Measurements from ENCODE around the gene PLXNB2. TPM values are rescaled to one million over a fixed set of nuclear protein-coding genes. Genes with fewer than 3 reads are reported as not detected.

Gene PLXNB2
- total and polyA plus RNA-seq, 2 of the 4 experiments (the other 2 are of a cell fraction) = 73.1 to 202 TPM

GRCh38 chr22:50338860-50339462 is 31.5 kb upstream of the PLXNB2 start:
- no TSS peak for BruUV-seq (replicated peaks)
- no peak for DNase-seq
- POLR2A ChIA-PET (ENCODE audit: unreplicated experiment) = no interaction called here
- H3K27ac ChIP-seq (ENCODE audit: insufficient read depth, low read length) = no peak overlapping the region
- no peak overlapping the region for H3K18ac ChIP-seq (ENCODE audit: low read depth, low read length)
- CTCF ChIA-PET = no interaction called here
- H3K56ac ChIP-seq (ENCODE audit: extremely low read depth, insufficient read depth, low read length) = no peak overlapping the region
- H3K4me3 ChIP-seq (ENCODE audit: insufficient read depth, low read depth, low read length) = no peak overlapping the region
- no peak for TF ChIP-seq RAD21 (IDR thresholded peaks at IDR 0.05; ENCODE audit: low read length)
- no peak for TF ChIP-seq SMC3 (IDR thresholded peaks at IDR 0.05; ENCODE audit: low read depth, low read length)
- no peak for TF ChIP-seq BHLHE40 (IDR thresholded peaks at IDR 0.05; ENCODE audit: low read depth, low read length)
- no peak for TF ChIP-seq POLR2A (IDR thresholded peaks at IDR 0.05; ENCODE audit: low read depth, low read length)
- no peak for TF ChIP-seq CEBPB (IDR thresholded peaks at IDR 0.05; ENCODE audit: low read depth, low read length)
- TF ChIP-seq MXI1 (IDR thresholded peaks at IDR 0.05; ENCODE audit: borderline replicate concordance, low read depth, low read length) = no peak
- TF ChIP-seq RFX5 (IDR thresholded peaks at IDR 0.05; ENCODE audit: low read depth, low read length) = no peak
- no peak for TF ChIP-seq MAFK (IDR thresholded peaks at IDR 0.05; ENCODE audit: low read depth, low read length)
- TF ChIP-seq FOS (IDR thresholded peaks at IDR 0.05; ENCODE audit: low read depth, low read length) = no peak
- TF ChIP-seq CTCF (conservative IDR thresholded peaks at IDR 0.05; ENCODE audit: low read depth, low read length) = no peak
- no peak for TF ChIP-seq RCOR1 (IDR thresholded peaks at IDR 0.05; ENCODE audit: insufficient replicate concordance, low read length)
- no peak for TF ChIP-seq USF2 (IDR thresholded peaks at IDR 0.05; ENCODE audit: low read depth, low read length)
- no peak for TF ChIP-seq NFE2L2 (IDR thresholded peaks at IDR 0.05; ENCODE audit: low read depth, low read length)
- no peak for TF ChIP-seq ELK1 (IDR thresholded peaks at IDR 0.05; ENCODE audit: borderline replicate concordance, low read depth, low read length)
- 100% methylated on average over 2 to 4 of the region's 4 CpGs for WGBS, 2 experiments (ENCODE audit: extremely low coverage in 2 of 2, insufficient read length in 1 of 2)
- H3K9ac ChIP-seq (ENCODE audit: low read depth, low read length) = no peak overlapping the region
- H3K4me2 ChIP-seq (ENCODE audit: low read depth, low read length) = no peak overlapping the region
- H4K8ac ChIP-seq (ENCODE audit: low read depth in 2 of 2, low read length in 2 of 2) = no peak overlapping the region
- intact Hi-C loops (cut with micrococcal nuclease) (no loop called here), in situ Hi-C loops (cut with MboI; ENCODE audit: low sequenced_read_pairs) (no loop called here), dilution Hi-C loops (cut with HindIII; ENCODE audit: low sequenced_read_pairs, unreplicated experiment) (no loop called here)
- peaks cover 14 to 37% of the 10 kb centered on the region in 2 experiments for H3K79me1 ChIP-seq (ENCODE audit: low read depth in 1 of 2, low read length in 2 of 2)
- H3K9me1 ChIP-seq (ENCODE audit: insufficient read depth, low read length) = peaks cover 34% of the 10 kb centered on the region
- H2AFZ ChIP-seq (replicated peaks; ENCODE audit: low read length, poor library complexity) = peak overlapping the region; percentile 43
- peak overlapping the region; percentile 94 for H2BK5ac ChIP-seq (ENCODE audit: low read depth, low read length, poor library complexity, severe bottlenecking)
- no peak for ATAC-seq (ENCODE audit: low read depth)
- no peak overlapping the region for H4K91ac ChIP-seq (ENCODE audit: insufficient read depth, low read depth, low read length)
- H4K20me1 ChIP-seq (ENCODE audit: insufficient read depth, low read length) = peaks cover 5% of the 10 kb centered on the region; the same call in 1 of the 2 replicates
- H4K5ac ChIP-seq (ENCODE audit: low read depth, low read length) = no peak overlapping the region
- no peak overlapping the region; the same call in 1 of the 2 replicates for H2BK120ac ChIP-seq (ENCODE audit: low read depth, low read length)
- peaks cover 2% of the 10 kb centered on the region; the same call in 1 of the 2 replicates for H3K4me1 ChIP-seq (ENCODE audit: control insufficient read depth, insufficient read depth, low read length)
- H3K9me3 ChIP-seq (ENCODE audit: control insufficient read depth, insufficient read depth, low read length) = no peaks in the 10 kb centered on the region
- peak overlapping the region; percentile 87 for H3K23ac ChIP-seq (ENCODE audit: low read depth, low read length)
- no peaks in the 10 kb centered on the region for H3K36me3 ChIP-seq (ENCODE audit: control insufficient read depth, insufficient read depth, low read length)
- no peak overlapping the region for H2BK20ac ChIP-seq (ENCODE audit: low read depth, low read length)
- no peak overlapping the region for H2AK9ac ChIP-seq (replicated peaks; ENCODE audit: low read depth, low read length, poor library complexity)
- H3K4ac ChIP-seq (ENCODE audit: low read depth, low read length) = peak overlapping the region; percentile 16; the same call in 1 of the 2 replicates
- H2AK5ac ChIP-seq (ENCODE audit: low read depth, low read length) = peak overlapping the region; percentile 87
- peak overlapping the region; percentile 76 for H3K14ac ChIP-seq (replicated peaks; ENCODE audit: low read depth, low read length)
- H2BK15ac ChIP-seq (ENCODE audit: low read depth, low read length) = no peak overlapping the region
- H3K27me3 ChIP-seq (ENCODE audit: control insufficient read depth, insufficient read depth, low read length) = no peaks in the 10 kb centered on the region
